Measurements from ENCODE around the gene SHC3. TPM values are rescaled to one million over a fixed set of nuclear protein-coding genes. Genes with fewer than 3 reads are reported as not detected.

The SHC3 gene
- total RNA-seq, 2 experiments from 2014 or later: not detected

DNA sequence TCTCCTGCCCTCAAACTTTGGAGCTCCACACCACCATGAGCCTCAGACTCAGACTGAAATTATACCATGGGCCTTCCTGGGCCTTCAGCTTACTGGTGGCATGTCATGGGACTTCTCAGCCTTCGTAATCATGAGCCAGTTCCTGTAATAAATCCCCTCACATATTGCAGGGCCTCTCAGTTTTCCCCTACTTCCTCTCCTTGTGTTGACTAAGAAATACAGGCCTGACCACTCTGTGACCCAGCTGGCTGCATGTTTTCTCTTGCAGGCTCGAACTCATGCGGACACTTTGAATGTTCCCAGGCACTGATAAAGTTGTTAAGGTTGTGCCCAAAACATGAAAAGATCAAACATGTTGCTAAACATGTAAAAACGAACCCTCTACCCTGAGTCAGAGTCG lies 26.2 kb upstream of the SHC3 start:
- TF ChIP-seq, protein P1, sequence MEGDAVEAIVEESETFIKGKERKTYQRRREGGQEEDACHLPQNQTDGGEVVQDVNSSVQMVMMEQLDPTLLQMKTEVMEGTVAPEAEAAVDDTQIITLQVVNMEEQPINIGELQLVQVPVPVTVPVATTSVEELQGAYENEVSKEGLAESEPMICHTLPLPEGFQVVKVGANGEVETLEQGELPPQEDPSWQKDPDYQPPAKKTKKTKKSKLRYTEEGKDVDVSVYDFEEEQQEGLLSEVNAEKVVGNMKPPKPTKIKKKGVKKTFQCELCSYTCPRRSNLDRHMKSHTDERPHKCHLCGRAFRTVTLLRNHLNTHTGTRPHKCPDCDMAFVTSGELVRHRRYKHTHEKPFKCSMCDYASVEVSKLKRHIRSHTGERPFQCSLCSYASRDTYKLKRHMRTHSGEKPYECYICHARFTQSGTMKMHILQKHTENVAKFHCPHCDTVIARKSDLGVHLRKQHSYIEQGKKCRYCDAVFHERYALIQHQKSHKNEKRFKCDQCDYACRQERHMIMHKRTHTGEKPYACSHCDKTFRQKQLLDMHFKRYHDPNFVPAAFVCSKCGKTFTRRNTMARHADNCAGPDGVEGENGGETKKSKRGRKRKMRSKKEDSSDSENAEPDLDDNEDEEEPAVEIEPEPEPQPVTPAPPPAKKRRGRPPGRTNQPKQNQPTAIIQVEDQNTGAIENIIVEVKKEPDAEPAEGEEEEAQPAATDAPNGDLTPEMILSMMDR (IDR thresholded peaks at IDR 0.05): no peak
- Mint-ChIP-seq H3K36me3 (ENCODE audit: low read depth) (no peaks in the 10 kb centered on the region), H3K27me3 (no peaks in the 10 kb centered on the region), H3K27ac (no peak overlapping the region), H3K4me1 (ENCODE audit: low read depth) (no peaks in the 10 kb centered on the region), H3K4me3 (no peak overlapping the region), H3K9me3 (no peaks in the 10 kb centered on the region)
- DNase-seq: no peak
- Histone ChIP-seq H3K27me3 (ENCODE audit: control insufficient read depth in 1 of 2, insufficient read depth in 2 of 2, low read length in 2 of 2) (no peaks in the 10 kb centered on the region), H3K4me1 (ENCODE audit: insufficient read depth, low read length) (no peaks in the 10 kb centered on the region), H3K9me3 (ENCODE audit: control insufficient read depth in 1 of 2, insufficient read depth in 1 of 2, low read length in 2 of 2) (no peaks in the 10 kb centered on the region), H3K27ac (ENCODE audit: low read depth in 1 of 2, low read length in 2 of 2) (no peak overlapping the region), H3K4me3 (ENCODE audit: low read length) (no peak overlapping the region), H3K36me3 (ENCODE audit: insufficient read depth, low read length) (no peaks in the 10 kb centered on the region)
- CTCF ChIA-PET: no interaction called here
- intact Hi-C loops (cut with DNase I, micrococcal nuclease): no loop called here
- no peak for ATAC-seq (ENCODE audit: poor library complexity)
- POLR2A ChIA-PET: no interaction called here

DNA sequence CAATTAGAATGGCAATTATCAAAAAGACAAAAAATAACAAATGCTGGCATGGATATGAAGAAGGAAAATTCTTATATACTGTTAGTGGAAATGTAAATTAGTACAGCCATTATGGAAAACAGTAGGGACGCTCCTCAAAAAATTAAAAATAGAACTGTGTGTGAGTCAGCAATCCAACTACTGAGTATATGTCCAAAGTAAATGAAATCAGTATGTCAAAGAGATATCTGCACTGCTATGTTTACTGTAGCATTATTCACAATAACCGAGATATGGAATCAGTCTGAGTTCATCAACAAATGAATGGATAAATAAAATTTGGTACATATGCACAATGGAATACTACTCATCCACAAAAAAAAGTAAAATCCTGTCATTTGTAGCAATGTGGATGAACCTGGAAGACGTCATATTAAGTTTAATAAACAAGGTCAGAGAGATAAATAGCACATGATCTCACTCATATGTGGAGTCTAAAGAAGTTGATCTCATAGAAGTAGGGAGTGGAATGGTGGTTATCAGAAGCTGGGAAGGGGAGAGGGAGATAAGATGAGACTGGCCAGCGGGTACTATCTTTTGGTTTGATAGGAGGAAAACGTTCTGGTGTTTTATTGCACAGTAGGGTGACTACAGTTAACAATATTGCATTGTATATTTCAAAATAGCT lies 16.6 kb upstream of the SHC3 start:
- H3K27ac ChIP-seq (ENCODE audit: low read depth in 1 of 2, low read length in 2 of 2): no peak overlapping the region
- H3K4me3 ChIP-seq (ENCODE audit: low read length): no peak overlapping the region
- no peak for ATAC-seq (ENCODE audit: poor library complexity)
- no peaks in the 10 kb centered on the region for H3K4me1 ChIP-seq (ENCODE audit: insufficient read depth, low read length)
- no peak for DNase-seq
- no peaks in the 10 kb centered on the region for H3K36me3 ChIP-seq (ENCODE audit: insufficient read depth, low read length)
- H3K36me3 Mint-ChIP-seq (ENCODE audit: low read depth): no peaks in the 10 kb centered on the region
- H3K4me1 Mint-ChIP-seq (ENCODE audit: low read depth): no peaks in the 10 kb centered on the region
- POLR2A ChIA-PET: no interaction called here
- intact Hi-C loops (cut with DNase I, micrococcal nuclease): no loop called here
- H3K4me3 Mint-ChIP-seq: no peak overlapping the region
- CTCF ChIA-PET: no interaction called here
- H3K27me3 ChIP-seq (ENCODE audit: control insufficient read depth in 1 of 2, insufficient read depth in 2 of 2, low read length in 2 of 2): peaks cover 4 to 5% of the 10 kb centered on the region in 2 experiments
- no peak overlapping the region for H3K27ac Mint-ChIP-seq
- H3K27me3 Mint-ChIP-seq: peaks cover 15% of the 10 kb centered on the region
- TF ChIP-seq, protein P1 (IDR thresholded peaks at IDR 0.05): no peak
- peaks cover 10% of the 10 kb centered on the region for H3K9me3 Mint-ChIP-seq
- H3K9me3 ChIP-seq (ENCODE audit: control insufficient read depth in 1 of 2, insufficient read depth in 1 of 2, low read length in 2 of 2): peaks cover 0 to 4% of the 10 kb centered on the region in 2 experiments

DNA sequence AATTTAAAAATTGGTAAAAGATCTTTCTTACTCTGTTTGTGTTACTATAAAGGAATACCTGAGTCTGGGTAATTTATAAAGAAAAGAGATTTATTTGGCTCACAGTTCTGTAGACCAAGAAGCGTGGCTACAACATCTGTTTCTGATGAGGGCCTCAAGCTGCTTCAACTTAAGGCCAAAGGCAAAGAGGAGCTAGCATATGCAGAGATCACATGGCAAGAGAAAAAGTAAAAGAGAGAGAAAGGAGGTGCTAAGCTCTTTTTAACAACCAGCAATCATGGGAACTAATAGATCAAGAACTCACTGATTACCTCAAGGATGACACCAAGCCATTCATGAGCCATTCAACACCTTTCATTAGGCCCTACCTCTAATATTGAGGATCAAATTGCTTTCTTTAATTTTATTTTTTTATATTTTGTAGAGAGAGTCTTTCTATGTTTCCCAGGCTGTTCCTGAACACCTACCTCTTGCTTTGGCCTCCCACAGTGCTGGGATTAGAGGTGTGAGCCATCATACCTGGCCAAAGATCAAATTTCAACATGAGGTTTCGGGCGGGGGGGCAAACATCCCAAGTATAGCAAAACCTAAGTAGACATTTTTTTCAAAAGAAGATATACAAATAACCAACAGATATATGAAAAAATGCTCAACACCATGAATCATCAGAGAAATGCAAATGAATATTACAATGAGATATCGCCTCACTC lies 16.0 kb upstream of the SHC3 start:
- H3K4me3 Mint-ChIP-seq: no peak overlapping the region
- H3K36me3 Mint-ChIP-seq (ENCODE audit: low read depth): no peaks in the 10 kb centered on the region
- no peak overlapping the region for H3K27ac Mint-ChIP-seq
- POLR2A ChIA-PET: no interaction called here
- H3K9me3 Mint-ChIP-seq: peaks cover 10% of the 10 kb centered on the region
- H3K9me3 ChIP-seq (ENCODE audit: control insufficient read depth in 1 of 2, insufficient read depth in 1 of 2, low read length in 2 of 2): peaks cover 0 to 4% of the 10 kb centered on the region in 2 experiments
- H3K27me3 Mint-ChIP-seq: peaks cover 22% of the 10 kb centered on the region
- intact Hi-C loops (cut with DNase I, micrococcal nuclease): no loop called here
- no peak overlapping the region for H3K4me3 ChIP-seq (ENCODE audit: low read length)
- H3K36me3 ChIP-seq (ENCODE audit: insufficient read depth, low read length): no peaks in the 10 kb centered on the region
- H3K27ac ChIP-seq (ENCODE audit: low read depth in 1 of 2, low read length in 2 of 2): no peak overlapping the region
- H3K27me3 ChIP-seq (ENCODE audit: control insufficient read depth in 1 of 2, insufficient read depth in 2 of 2, low read length in 2 of 2): peaks cover 4 to 5% of the 10 kb centered on the region in 2 experiments
- TF ChIP-seq, protein P1 (IDR thresholded peaks at IDR 0.05): no peak
- H3K4me1 ChIP-seq (ENCODE audit: insufficient read depth, low read length): no peaks in the 10 kb centered on the region
- ATAC-seq (ENCODE audit: poor library complexity): no peak
- CTCF ChIA-PET: no interaction called here
- no peak for DNase-seq
- H3K4me1 Mint-ChIP-seq (ENCODE audit: low read depth): no peaks in the 10 kb centered on the region

Measured in CD4-positive, alpha-beta T cell (primary cell).